ENCODE results near the gene RAB21. TPM values are rescaled to one million over a fixed set of nuclear protein-coding genes. Genes with fewer than 3 reads are reported as not detected.

Gene RAB21
- total and polyA plus RNA-seq, 2 experiments from 2014 or later = 26.6 to 38.8 TPM

DNA sequence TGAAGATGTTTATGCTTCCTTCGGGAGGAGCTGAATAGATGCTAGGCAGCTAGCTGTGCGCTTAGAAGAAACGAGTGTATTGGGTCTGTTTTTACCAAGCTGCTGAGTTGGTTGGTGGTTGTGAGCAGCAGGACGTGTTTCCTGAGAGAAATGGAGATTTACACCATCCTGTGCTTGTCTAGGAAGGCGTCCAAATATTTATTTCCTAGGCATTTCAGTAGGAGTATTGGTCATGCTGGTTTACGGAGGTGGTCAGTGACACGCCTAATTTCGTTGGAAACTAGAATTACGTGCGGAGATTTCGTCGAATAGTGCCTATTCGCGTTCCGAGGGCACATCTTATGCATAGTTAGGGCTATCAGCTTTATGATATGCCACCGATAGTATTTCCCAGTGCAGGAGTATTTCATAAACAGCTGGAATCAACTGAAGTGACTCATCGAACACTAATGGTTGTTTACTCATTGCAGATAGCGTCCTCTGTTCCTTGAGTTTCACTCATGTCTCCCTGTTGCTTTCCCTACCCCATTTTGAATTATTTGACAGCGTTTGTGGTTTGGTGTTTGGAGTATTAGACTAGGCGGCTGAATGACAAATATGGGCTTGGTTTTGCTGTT, 85.7 kb downstream of the RAB21 start:
- Histone ChIP-seq H3K27ac (peak overlapping the region; percentile 100), H3K36me3 (ENCODE audit: low read depth) (no peaks in the 10 kb centered on the region), H3K4me2 (ENCODE audit: unreplicated experiment) (peak overlapping the region; percentile 93), H2AFZ (peak overlapping the region; percentile 95), H3K79me2 (ENCODE audit: insufficient read depth) (peaks cover 54% of the 10 kb centered on the region), H3K9me3 (ENCODE audit: low read depth) (no peaks in the 10 kb centered on the region), H4K20me1 (ENCODE audit: insufficient read depth) (0 out of 2 replicates have a peak, but pooled peaks cover 20% of the 10 kb centered on the region), H3K4me1 (ENCODE audit: insufficient read depth) (peaks cover 15% of the 10 kb centered on the region), H3K9me2 (ENCODE audit: insufficient read depth) (no peaks in the 10 kb centered on the region), H3K9ac (peak overlapping the region; percentile 99), H3F3A (ENCODE audit: insufficient read depth) (peaks cover 22% of the 10 kb centered on the region), H3K27me3 (replicated peaks; ENCODE audit: insufficient read depth) (no peaks in the 10 kb centered on the region), H3K4me3 (peak overlapping the region; percentile 98)
- peak; percentile 89 for DNase-seq
- in situ Hi-C loops (cut with MboI) = no loop called here
- no peak for TF ChIP-seq EZH2phosphoT487 (IDR thresholded peaks at IDR 0.05; ENCODE audit: insufficient read depth, low read depth)
- no peak for TF ChIP-seq EZH2 (IDR thresholded peaks at IDR 0.05; ENCODE audit: insufficient read depth, poor library complexity, severe bottlenecking)
- 1 to 4% methylated on average over 20 of the region's 20 CpGs for WGBS, 2 experiments (ENCODE audit: low coverage in 1 of 2, low lambda C conversion rate in 2 of 2, missing lambda C conversion rate in 2 of 2)

DNA sequence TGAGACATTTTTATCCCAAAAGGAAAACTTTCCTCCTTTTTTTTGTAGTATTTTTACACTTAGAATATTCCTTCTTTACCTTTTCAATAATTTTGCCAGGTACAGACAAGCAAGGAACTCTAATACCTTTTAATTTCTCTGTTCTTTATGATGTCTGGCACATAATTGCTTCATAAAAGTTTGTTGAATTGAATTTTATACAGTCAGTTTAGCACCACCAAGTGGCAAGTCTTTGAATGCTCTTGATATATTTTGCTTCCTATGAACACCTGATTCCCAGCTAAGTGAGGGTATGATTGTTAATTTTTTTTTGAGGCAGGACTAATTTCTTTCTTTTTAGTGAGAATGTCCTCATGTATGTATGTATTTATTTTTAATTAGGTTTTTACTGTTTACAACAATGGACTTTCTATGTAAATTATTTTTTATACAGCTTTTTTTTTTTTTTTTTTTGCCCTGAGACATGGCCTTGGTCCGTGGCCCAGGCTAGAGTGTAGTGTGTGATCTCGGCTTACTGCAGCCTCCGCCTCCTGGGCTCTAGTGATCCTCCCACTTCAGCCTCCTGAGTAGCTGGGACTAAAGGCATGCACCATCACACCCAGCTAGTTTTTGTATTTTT, 91.8 kb downstream of the RAB21 start:
- Histone ChIP-seq H4K20me1 (ENCODE audit: insufficient read depth) (0 out of 2 replicates have a peak, but pooled peaks cover 23% of the 10 kb centered on the region), H3K9me2 (ENCODE audit: insufficient read depth) (no peaks in the 10 kb centered on the region), H3K4me1 (ENCODE audit: insufficient read depth) (peaks cover 20% of the 10 kb centered on the region), H3F3A (ENCODE audit: insufficient read depth) (peaks cover 9% of the 10 kb centered on the region), H3K27me3 (replicated peaks; ENCODE audit: insufficient read depth) (no peaks in the 10 kb centered on the region), H3K4me2 (ENCODE audit: unreplicated experiment) (no peak overlapping the region), H3K27ac (no peak overlapping the region), H3K9ac (no peak overlapping the region), H2AFZ (no peak overlapping the region), H3K4me3 (no peak overlapping the region), H3K36me3 (ENCODE audit: low read depth) (no peaks in the 10 kb centered on the region), H3K9me3 (ENCODE audit: low read depth) (no peaks in the 10 kb centered on the region), H3K79me2 (ENCODE audit: insufficient read depth) (peaks cover 100% of the 10 kb centered on the region)
- DNase-seq = peak; percentile 65
- in situ Hi-C loops (cut with MboI) = no loop called here
- 75 to 79% methylated on average over 2 to 3 of the region's 3 CpGs for WGBS, 2 experiments (ENCODE audit: low coverage in 1 of 2, low lambda C conversion rate in 2 of 2, missing lambda C conversion rate in 2 of 2)
- TF ChIP-seq EZH2 (IDR thresholded peaks at IDR 0.05; ENCODE audit: insufficient read depth, poor library complexity, severe bottlenecking) (no peak), EZH2phosphoT487 (IDR thresholded peaks at IDR 0.05; ENCODE audit: insufficient read depth, low read depth) (no peak)

DNA sequence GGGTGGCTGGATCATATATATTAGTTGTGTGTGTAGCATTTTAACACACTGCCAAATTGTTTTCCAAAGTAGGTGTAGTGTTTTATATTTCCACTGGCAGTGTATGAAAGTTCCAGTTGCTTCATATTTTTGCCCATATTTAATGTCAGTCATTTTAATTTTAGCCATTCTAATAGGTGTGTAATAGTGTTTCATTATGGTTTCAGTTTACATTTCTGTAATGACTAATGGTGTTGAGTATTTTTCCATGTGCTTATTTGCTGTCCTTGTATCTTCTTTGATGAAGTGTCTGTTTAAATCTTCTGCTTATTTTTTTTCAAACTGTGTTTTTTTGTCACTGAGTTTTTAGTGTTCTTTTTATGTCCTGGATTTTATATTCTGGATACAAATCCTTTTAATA, 93.5 kb downstream of the RAB21 start:
- no peaks in the 10 kb centered on the region for H3K36me3 ChIP-seq (ENCODE audit: low read depth)
- no peaks in the 10 kb centered on the region for H3K9me2 ChIP-seq (ENCODE audit: insufficient read depth)
- H3K4me2 ChIP-seq (ENCODE audit: unreplicated experiment) = peak overlapping the region; percentile 14
- no peak for TF ChIP-seq EZH2 (IDR thresholded peaks at IDR 0.05; ENCODE audit: insufficient read depth, poor library complexity, severe bottlenecking)
- no peak for TF ChIP-seq EZH2phosphoT487 (IDR thresholded peaks at IDR 0.05; ENCODE audit: insufficient read depth, low read depth)
- no peak overlapping the region for H3K4me3 ChIP-seq
- H3K27me3 ChIP-seq (replicated peaks; ENCODE audit: insufficient read depth) = no peaks in the 10 kb centered on the region
- H3K4me1 ChIP-seq (ENCODE audit: insufficient read depth) = peaks cover 11% of the 10 kb centered on the region; the same call in 1 of the 2 replicates
- H3K9ac ChIP-seq = no peak overlapping the region
- H2AFZ ChIP-seq = no peak overlapping the region
- H4K20me1 ChIP-seq (ENCODE audit: insufficient read depth) = peaks cover 16% of the 10 kb centered on the region; the same call in 1 of the 2 replicates
- no peaks in the 10 kb centered on the region for H3K9me3 ChIP-seq (ENCODE audit: low read depth)
- in situ Hi-C loops (cut with MboI) = no loop called here
- H3K27ac ChIP-seq = no peak overlapping the region
- 0 out of 2 replicates have a peak, but pooled peaks cover 4% of the 10 kb centered on the region for H3F3A ChIP-seq (ENCODE audit: insufficient read depth)
- H3K79me2 ChIP-seq (ENCODE audit: insufficient read depth) = peaks cover 100% of the 10 kb centered on the region
- DNase-seq = peak; percentile 29

DNA sequence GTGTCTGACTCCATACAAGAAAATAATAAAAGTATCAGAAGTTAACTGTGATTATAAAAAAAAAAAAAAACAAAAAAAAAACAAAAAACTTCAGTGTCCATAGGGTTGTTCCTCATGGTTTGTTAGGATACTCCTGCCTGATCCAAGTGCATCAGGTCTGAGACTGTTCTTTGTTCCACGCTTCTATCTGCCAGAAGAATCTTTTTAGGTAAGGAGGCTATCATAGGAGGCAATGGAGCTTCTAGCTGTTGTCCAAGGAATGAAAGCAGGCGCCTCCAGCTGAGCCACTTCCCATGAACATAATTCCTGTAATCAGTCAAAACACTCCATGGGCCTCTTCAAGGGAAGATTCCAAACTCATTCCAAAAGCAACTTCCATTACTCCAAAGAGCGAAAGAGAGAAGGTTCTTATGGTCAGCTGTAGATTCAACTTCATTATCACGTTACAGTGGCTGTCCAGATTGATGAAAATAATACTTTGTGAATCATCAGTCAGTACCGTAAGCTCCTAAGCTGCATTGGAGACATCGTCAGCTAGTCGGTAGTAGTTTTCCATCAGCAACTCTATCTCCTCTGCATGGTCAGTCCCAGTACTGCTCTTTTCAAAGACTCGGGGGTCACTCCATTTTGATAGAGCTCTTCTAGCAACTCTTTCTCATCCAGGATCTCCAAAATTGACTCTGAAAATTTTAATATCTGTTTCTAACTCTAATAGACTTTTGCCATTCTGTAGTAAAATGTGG, 94.6 kb downstream of the RAB21 start:
- no peak overlapping the region for H3K27ac ChIP-seq
- peaks cover 9% of the 10 kb centered on the region; the same call in 1 of the 2 replicates for H4K20me1 ChIP-seq (ENCODE audit: insufficient read depth)
- in situ Hi-C loops (cut with MboI) = no loop called here

More for the DNA sequence above, 94.6 kb downstream of the RAB21 start:
- Histone ChIP-seq H3K36me3 (ENCODE audit: low read depth) (no peaks in the 10 kb centered on the region), H3K9ac (no peak overlapping the region), H3K9me3 (ENCODE audit: low read depth) (no peaks in the 10 kb centered on the region), H3K27me3 (replicated peaks; ENCODE audit: insufficient read depth) (no peaks in the 10 kb centered on the region), H3K4me2 (ENCODE audit: unreplicated experiment) (no peak overlapping the region), H3K4me3 (no peak overlapping the region), H3K4me1 (ENCODE audit: insufficient read depth) (peaks cover 11% of the 10 kb centered on the region; the same call in 1 of the 2 replicates), H3K79me2 (ENCODE audit: insufficient read depth) (peaks cover 100% of the 10 kb centered on the region), H3K9me2 (ENCODE audit: insufficient read depth) (no peaks in the 10 kb centered on the region), H3F3A (ENCODE audit: insufficient read depth) (0 out of 2 replicates have a peak, but pooled peaks cover 4% of the 10 kb centered on the region), H2AFZ (no peak overlapping the region)
- WGBS, 2 experiments (ENCODE audit: low coverage in 1 of 2, low lambda C conversion rate in 2 of 2, missing lambda C conversion rate in 2 of 2) = 94% methylated on average over 8 of the region's 8 CpGs
- no peak for DNase-seq
- no peak for TF ChIP-seq EZH2 (IDR thresholded peaks at IDR 0.05; ENCODE audit: insufficient read depth, poor library complexity, severe bottlenecking)

Other genes starting within 250 kb of the RAB21 start
- gene ZFC3H1, start 91.0 kb upstream of the RAB21 start, total RNA-seq (2014; rRNA removed; shearing (Covaris generic)) = 13.4 and 15.1 TPM in 2 replicates
- gene ZFC3H1, start 91.0 kb upstream of the RAB21 start, polyA plus RNA-seq (2016; fragmentation: Nextera tagmentation; extraction: Ambion mirVana) = 25.4 and 27.0 TPM in 2 replicates
- 8.0 and 10.3 TPM in 2 replicates for gene THAP2, start 90.6 kb upstream of the RAB21 start, total RNA-seq (2014; rRNA removed; shearing (Covaris generic))
- gene THAP2, start 90.6 kb upstream of the RAB21 start, polyA plus RNA-seq (2016; fragmentation: Nextera tagmentation; extraction: Ambion mirVana) = 5.0 and 7.0 TPM in 2 replicates
- gene TMEM19, start 68.8 kb upstream of the RAB21 start, total RNA-seq (2014; rRNA removed; shearing (Covaris generic)) = 25.8 and 40.5 TPM in 2 replicates
- 16.0 and 18.2 TPM in 2 replicates for gene TMEM19, start 68.8 kb upstream of the RAB21 start, polyA plus RNA-seq (2016; fragmentation: Nextera tagmentation; extraction: Ambion mirVana)
- gene TBC1D15, start 84.9 kb downstream of the RAB21 start, total RNA-seq (2014; rRNA removed; shearing (Covaris generic)) = 13.4 and 14.7 TPM in 2 replicates
- 28.8 and 30.2 TPM in 2 replicates for gene TBC1D15, start 84.9 kb downstream of the RAB21 start, polyA plus RNA-seq (2016; fragmentation: Nextera tagmentation; extraction: Ambion mirVana)
- not detected in 2 replicates for gene TPH2, start 184.0 kb downstream of the RAB21 start, total RNA-seq (2014; rRNA removed; shearing (Covaris generic))
- not detected in 2 replicates for gene TPH2, start 184.0 kb downstream of the RAB21 start, polyA plus RNA-seq (2016; fragmentation: Nextera tagmentation; extraction: Ambion mirVana)